BE2C (cell line): ENCODE measurements around the gene SLC4A2.
"Not testable (repeated sequence)": the region's sequence is repeated elsewhere in the genome, so short reads cannot be mapped to it uniquely, and the experiment has no call there.

ENCODE experiments used
- DNase-seq: peaks from one replicate; pipeline ENCODE4 v3.0.0-alpha.2; 2020
- H3K27me3 ChIP-seq: fragments of 250-450 bp; sonication (Bioruptor Pico); 2 replicates; pipeline ENCODE4 v1.5.1; 2020; ENCODE audit warnings: mild to moderate bottlenecking
- H3K36me3 ChIP-seq: fragments of 250-450 bp; sonication (Bioruptor Pico); 2 replicates; pipeline ENCODE4 v1.5.1; 2020; ENCODE audit warnings: mild to moderate bottlenecking
- H3K4me1 ChIP-seq: fragments of 250-450 bp; sonication (Bioruptor Pico); 2 replicates; pipeline ENCODE4 v1.5.1; 2020
- H3K4me3 ChIP-seq: 2 replicates; pipeline ENCODE4 v1.5.1; 2011; ENCODE audit warnings: low read depth, low read length
- H3K9me3 ChIP-seq: fragments of 250-450 bp; sonication (Bioruptor Pico); 2 replicates; pipeline ENCODE4 v1.5.1; 2020
- TF ChIP-seq, protein P1 (sequence below): IDR thresholded peaks from 2 replicates; pipeline ENCODE4 v1.5.1; 2012; ENCODE audit warnings: mild to moderate bottlenecking, low read depth, low read length

SLC4A2 gene

GRCh38 chr7:151023232-151023631 is 36.2 kb upstream of the SLC4A2 start:
- no peak for DNase-seq
- Histone ChIP-seq H3K4me1 (peaks cover 2% of the 10 kb centered on the region; the same call in 1 of the 2 replicates), H3K27me3 (no peaks in the 10 kb centered on the region), H3K4me3 (no peak overlapping the region), H3K36me3 (no peaks in the 10 kb centered on the region), H3K9me3 (no peaks in the 10 kb centered on the region)
- TF ChIP-seq, protein P1, sequence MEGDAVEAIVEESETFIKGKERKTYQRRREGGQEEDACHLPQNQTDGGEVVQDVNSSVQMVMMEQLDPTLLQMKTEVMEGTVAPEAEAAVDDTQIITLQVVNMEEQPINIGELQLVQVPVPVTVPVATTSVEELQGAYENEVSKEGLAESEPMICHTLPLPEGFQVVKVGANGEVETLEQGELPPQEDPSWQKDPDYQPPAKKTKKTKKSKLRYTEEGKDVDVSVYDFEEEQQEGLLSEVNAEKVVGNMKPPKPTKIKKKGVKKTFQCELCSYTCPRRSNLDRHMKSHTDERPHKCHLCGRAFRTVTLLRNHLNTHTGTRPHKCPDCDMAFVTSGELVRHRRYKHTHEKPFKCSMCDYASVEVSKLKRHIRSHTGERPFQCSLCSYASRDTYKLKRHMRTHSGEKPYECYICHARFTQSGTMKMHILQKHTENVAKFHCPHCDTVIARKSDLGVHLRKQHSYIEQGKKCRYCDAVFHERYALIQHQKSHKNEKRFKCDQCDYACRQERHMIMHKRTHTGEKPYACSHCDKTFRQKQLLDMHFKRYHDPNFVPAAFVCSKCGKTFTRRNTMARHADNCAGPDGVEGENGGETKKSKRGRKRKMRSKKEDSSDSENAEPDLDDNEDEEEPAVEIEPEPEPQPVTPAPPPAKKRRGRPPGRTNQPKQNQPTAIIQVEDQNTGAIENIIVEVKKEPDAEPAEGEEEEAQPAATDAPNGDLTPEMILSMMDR: no peak

GRCh38 chr7:151024435-151025056 is 34.8 kb upstream of the SLC4A2 start, which contains the start of gene ATG9B:
TSS of gene ATG9B (minus strand) at chr7:151024494. CDS start at chr7:151024423, 71 bp downstream.
- H3K4me3 ChIP-seq: no peak within 1 kb of the TSS
- no peaks in the 10 kb centered on the region for H3K36me3 ChIP-seq
- no peaks in the 10 kb centered on the region for H3K27me3 ChIP-seq
- no peaks in the 10 kb centered on the region for H3K4me1 ChIP-seq
- TF ChIP-seq, protein P1: no peak
- no peaks in the 10 kb centered on the region for H3K9me3 ChIP-seq
- DNase-seq: no peak

GRCh38 chr7:151025924-151026671 is 33.3 kb upstream of the SLC4A2 start:
- DNase-seq: no peak
- Histone ChIP-seq H3K36me3 (no peaks in the 10 kb centered on the region), H3K27me3 (no peaks in the 10 kb centered on the region), H3K9me3 (no peaks in the 10 kb centered on the region), H3K4me1 (no peaks in the 10 kb centered on the region), H3K4me3 (no peak overlapping the region)
- TF ChIP-seq, protein P1: no peak

GRCh38 chr7:151026771-151027727 is 32.3 kb upstream of the SLC4A2 start:
- not testable (repeated sequence) for DNase-seq, H3K4me3 ChIP-seq, H3K9me3 ChIP-seq, H3K27me3 ChIP-seq, H3K4me1 ChIP-seq, H3K36me3 ChIP-seq

- not testable (repeated sequence) for H3K4me1 ChIP-seq, H3K36me3 ChIP-seq, H3K9me3 ChIP-seq, H3K27me3 ChIP-seq, DNase-seq
- H3K4me3 ChIP-seq: peak overlapping the region; percentile 91
These were observed 31.7 kb upstream of the SLC4A2 start for GRCh38 chr7:151027728-151028130.

- DNase-seq: peak; percentile 98
- Histone ChIP-seq H3K36me3 (no peaks in the 10 kb centered on the region), H3K4me1 (no peaks in the 10 kb centered on the region), H3K27me3 (no peaks in the 10 kb centered on the region), H3K9me3 (no peaks in the 10 kb centered on the region), H3K4me3 (peak within 1 kb of the TSS; percentile 91)
- TF ChIP-seq, protein P1: peak; percentile 55
These were observed 31.1 kb upstream of the SLC4A2 start, which contains the start of gene ABCB8 for GRCh38 chr7:151028131-151028947. TSS of gene ABCB8 (plus strand) at chr7:151028450. CDS start at chr7:151028516, 66 bp downstream.
